ENCODE data around the gene GPR83.
"Not testable (repeated sequence)": the region's sequence is repeated elsewhere in the genome, so short reads cannot be mapped to it uniquely, and the experiment has no call there.

The GPR83 gene

GRCh38 chr11:94400839-94401772 is at the start of gene GPR83:
GPR83 (minus strand) TSS chr11:94401419; CDS start chr11:94401247, 172 bp downstream.
- no peak for DNase-seq

GRCh38 chr11:94450048-94450447 is 48.8 kb upstream of the GPR83 start:
- DNase-seq, result no peak

GRCh38 chr11:94449437-94449836 is 48.2 kb upstream of the GPR83 start:
- DNase-seq, result no peak

- DNase-seq, result no peak
Observed at GRCh38 chr11:94449029-94449428, 47.8 kb upstream of the GPR83 start.

- no peak for DNase-seq
Observed at GRCh38 chr11:94447149-94447548, 45.9 kb upstream of the GPR83 start.

GRCh38 chr11:94445641-94446040 is 44.4 kb upstream of the GPR83 start:
- no peak for DNase-seq

GRCh38 chr11:94433049-94433448 is 31.8 kb upstream of the GPR83 start:
- DNase-seq, result no peak

GRCh38 chr11:94424662-94425061 is 23.4 kb upstream of the GPR83 start:
- DNase-seq, result no peak

GRCh38 chr11:94424011-94424410 is 22.8 kb upstream of the GPR83 start:
- no peak for DNase-seq

- DNase-seq, result no peak
Observed at GRCh38 chr11:94423507-94423906, 22.3 kb upstream of the GPR83 start.

GRCh38 chr11:94418123-94418765 is 17.0 kb upstream of the GPR83 start:
- DNase-seq, result no peak

- DNase-seq, result no peak
Observed at GRCh38 chr11:94417386-94417987, 16.3 kb upstream of the GPR83 start.

GRCh38 chr11:94405062-94405833 is 4.0 kb upstream of the GPR83 start:
- DNase-seq, result no peak

- no peak for DNase-seq
Observed at GRCh38 chr11:94402355-94402754, 1.1 kb upstream of the GPR83 start.

- no peak for DNase-seq
Observed at GRCh38 chr11:94401773-94402265, 600 bp upstream of the GPR83 start.

GRCh38 chr11:94400457-94400838 is 771 bp downstream of the GPR83 start:
- DNase-seq, result no peak

GRCh38 chr11:94400050-94400449 is 1.2 kb downstream of the GPR83 start:
- no peak for DNase-seq

GRCh38 chr11:94398101-94398500 is 3.1 kb downstream of the GPR83 start:
- no peak for DNase-seq

- DNase-seq, result no peak
Observed at GRCh38 chr11:94396282-94396681, 4.9 kb downstream of the GPR83 start.

GRCh38 chr11:94391937-94392336 is 9.3 kb downstream of the GPR83 start:
- not testable (repeated sequence) for DNase-seq

- DNase-seq, result no peak
Observed at GRCh38 chr11:94379613-94380012, 21.6 kb downstream of the GPR83 start.

- no peak for DNase-seq
Observed at GRCh38 chr11:94376841-94377240, 24.4 kb downstream of the GPR83 start.

GRCh38 chr11:94370576-94370975 is 30.6 kb downstream of the GPR83 start:
- DNase-seq, result not testable (repeated sequence)
